Measurements from ENCODE around the gene POLD2. TPM values are rescaled to one million over a fixed set of nuclear protein-coding genes. Genes with fewer than 3 reads are reported as not detected.
A peak's percentile ranks its signal among the peaks of the same experiment; 100 is the strongest.

POLD2 gene
- total RNA-seq, 1 donor from 2014 or later, result 259 TPM

DNA sequence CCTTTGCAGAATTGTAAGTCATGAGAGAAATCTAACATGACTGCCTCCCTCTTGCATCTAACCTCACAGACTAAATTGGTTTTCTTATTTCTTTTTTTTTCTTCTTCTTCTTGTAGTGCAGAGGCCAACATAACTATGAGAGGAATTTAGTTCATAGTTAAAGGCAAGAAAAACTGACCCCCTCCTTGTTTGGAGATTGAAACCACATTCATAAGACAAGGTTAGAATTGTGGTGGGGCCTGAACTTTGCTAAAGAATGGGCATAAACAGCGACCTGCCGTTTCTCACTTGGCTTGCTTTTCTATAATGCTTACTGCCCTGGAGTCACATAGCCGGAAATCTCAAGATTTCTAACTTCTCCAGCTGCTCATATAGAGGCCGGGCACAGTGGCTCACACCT is 38.6 kb downstream of the POLD2 start:
- intact Hi-C loops (cut with micrococcal nuclease), result loop anchor here (5.0 kb wide), 2 partner anchors 173 to 498 kb away; partner anchors contain the start of gene TMED4

DNA sequence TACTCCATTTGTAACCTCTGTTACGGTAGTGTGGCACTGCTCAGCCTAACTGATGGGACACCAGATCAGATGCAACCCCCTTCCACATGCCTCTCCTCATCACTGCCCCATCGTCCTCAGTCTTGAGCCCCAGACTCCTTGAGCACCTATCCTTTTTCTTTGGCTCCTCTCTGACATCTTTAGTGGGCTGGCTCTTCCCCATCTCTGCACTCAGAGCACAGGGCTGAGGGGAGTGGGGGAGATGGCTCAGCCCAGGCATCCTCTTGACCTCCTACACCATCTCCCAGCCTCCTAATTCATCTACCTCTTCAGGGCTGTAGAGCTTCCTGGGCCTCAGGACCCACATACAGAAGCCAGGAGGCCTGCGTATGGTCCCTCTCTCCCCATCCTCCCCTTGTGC is 39.6 kb downstream of the POLD2 start:
- Mint-ChIP-seq H3K27ac (peak overlapping the region; percentile 42), H3K4me1 (peaks cover 20% of the 10 kb centered on the region), H3K36me3 (ENCODE audit: low read depth) (peaks cover 10% of the 10 kb centered on the region), H3K9me3 (no peaks in the 10 kb centered on the region), H3K4me3 (peak overlapping the region; percentile 50), H3K27me3 (no peaks in the 10 kb centered on the region)
- DNase-seq, result no peak
- intact Hi-C loops (cut with micrococcal nuclease), result loop anchor here (2.0 to 5.0 kb wide), 4 partner anchors 63 to 713 kb away; partner anchors contain the start of genes PPIA and TMED4

More for the DNA sequence above, 38.6 kb downstream of the POLD2 start:
- Mint-ChIP-seq H3K4me3 (no peak overlapping the region), H3K27me3 (no peaks in the 10 kb centered on the region), H3K4me1 (peaks cover 20% of the 10 kb centered on the region), H3K27ac (no peak overlapping the region), H3K36me3 (ENCODE audit: low read depth) (peaks cover 7% of the 10 kb centered on the region), H3K9me3 (no peaks in the 10 kb centered on the region)
- DNase-seq, result no peak

DNA sequence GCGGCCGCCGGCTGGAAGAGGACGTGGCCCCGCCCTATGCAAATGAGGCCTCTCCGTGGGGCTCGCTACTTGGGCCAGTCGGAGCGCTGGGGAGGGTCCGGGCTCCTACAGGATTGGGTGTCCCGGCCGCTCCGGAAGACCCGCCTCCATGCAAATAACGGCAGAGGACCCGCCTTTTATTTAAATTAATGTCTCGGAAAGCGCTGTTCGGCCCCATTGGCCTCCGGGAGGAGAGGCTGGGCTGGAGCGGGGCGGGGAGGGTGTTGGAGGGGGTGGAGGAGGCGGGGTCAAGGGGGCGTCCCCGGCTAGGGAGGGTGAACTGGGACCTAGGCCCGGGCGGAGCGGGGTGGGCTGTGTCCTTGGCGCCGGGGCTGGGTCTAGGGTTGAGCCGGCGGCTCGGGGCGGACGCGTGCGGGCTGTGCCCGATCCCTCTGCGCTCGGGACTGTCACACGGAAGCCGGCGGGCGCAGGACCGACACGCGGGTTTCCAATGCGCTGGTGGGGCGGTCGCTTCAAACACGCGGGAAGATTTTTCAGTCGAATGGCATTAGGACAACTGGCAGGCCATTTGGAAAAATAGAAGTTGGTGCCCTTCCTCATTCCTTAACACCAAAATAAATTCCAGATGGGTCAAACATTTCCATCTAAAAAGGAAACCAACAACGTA is 40.7 kb downstream of the POLD2 start:
- DNase-seq, result peak; percentile 99
- H3K36me3 Mint-ChIP-seq (ENCODE audit: low read depth), result peaks cover 19% of the 10 kb centered on the region
- H3K4me1 Mint-ChIP-seq, result peaks cover 26% of the 10 kb centered on the region
- H3K27me3 Mint-ChIP-seq, result no peaks in the 10 kb centered on the region
- no peaks in the 10 kb centered on the region for H3K9me3 Mint-ChIP-seq
- peak overlapping the region; percentile 80 for H3K27ac Mint-ChIP-seq
- intact Hi-C loops (cut with micrococcal nuclease), result loop anchor here (1.0 to 5.0 kb wide), 10 partner anchors 15 to 766 kb away; partner anchors contain the start of genes AEBP1, H2AZ2, POLD2 and PPIA
- peak overlapping the region; percentile 85 for H3K4me3 Mint-ChIP-seq

DNA sequence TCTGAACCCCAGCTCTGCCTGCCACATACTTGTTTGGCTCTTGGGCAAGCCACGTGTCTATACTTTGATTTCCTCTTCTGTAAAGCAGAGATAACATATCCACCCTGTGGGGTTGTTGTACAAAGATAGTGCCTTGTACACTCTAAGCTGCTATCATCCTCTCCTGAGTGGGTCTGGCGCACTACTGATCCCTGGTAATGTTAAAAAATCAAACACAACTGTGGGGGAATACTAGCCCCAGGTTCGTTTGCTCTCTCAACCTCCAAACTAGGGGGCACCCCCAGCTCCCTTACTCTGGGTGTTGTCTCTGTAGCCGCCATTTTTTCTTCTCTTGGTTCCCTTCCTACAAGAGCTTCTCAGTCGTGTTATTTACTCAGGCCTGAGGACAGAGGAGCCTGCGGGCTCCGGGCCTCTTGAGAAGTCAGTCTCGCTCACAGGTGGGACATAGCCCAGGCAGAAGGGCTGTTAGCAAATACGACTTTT is 42.0 kb downstream of the POLD2 start:
- peak; percentile 76 for DNase-seq

DNA sequence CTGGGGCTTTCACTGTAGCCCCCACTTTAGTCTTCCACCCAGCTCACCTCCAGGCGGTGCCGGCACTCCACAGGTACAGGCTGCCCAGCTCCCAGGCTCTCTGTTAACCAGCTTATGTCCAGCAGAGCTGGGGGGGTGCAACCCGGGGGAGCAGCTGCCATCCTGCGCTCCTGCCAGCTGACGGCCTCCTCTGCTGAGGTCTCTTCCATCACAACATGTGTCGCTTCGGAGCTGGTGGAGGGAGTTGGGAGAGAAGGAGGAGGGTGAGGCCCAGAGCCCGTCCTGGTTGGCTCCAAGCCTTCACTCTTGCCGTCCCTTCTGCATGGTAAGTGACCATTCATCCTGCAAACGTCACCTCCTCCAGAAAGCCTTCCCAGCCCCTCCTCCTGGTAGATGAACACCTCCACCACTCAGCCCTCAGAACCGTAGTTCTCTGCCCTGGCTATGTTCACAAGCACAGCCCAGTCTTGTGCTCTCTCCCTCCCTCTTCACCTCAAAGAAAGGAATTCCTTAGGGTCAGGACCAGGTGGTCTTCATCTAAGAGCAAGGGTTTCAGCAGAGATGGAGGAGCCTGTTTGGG is 42.6 kb downstream of the POLD2 start:
- H3K4me3 Mint-ChIP-seq, result peak overlapping the region; percentile 85
- H3K27me3 Mint-ChIP-seq, result no peaks in the 10 kb centered on the region
- H3K27ac Mint-ChIP-seq, result peak overlapping the region; percentile 88
- H3K9me3 Mint-ChIP-seq, result no peaks in the 10 kb centered on the region
- peaks cover 29% of the 10 kb centered on the region for H3K4me1 Mint-ChIP-seq
- H3K36me3 Mint-ChIP-seq (ENCODE audit: low read depth), result peaks cover 31% of the 10 kb centered on the region
- no peak for DNase-seq
- intact Hi-C loops (cut with micrococcal nuclease), result loop anchor here (5.0 kb wide), 2 partner anchors 177 to 502 kb away; partner anchors contain the start of gene TMED4

More for the DNA sequence above, 42.0 kb downstream of the POLD2 start:
- H3K4me3 Mint-ChIP-seq, result peak overlapping the region; percentile 85
- peaks cover 29% of the 10 kb centered on the region for H3K4me1 Mint-ChIP-seq
- peak overlapping the region; percentile 88 for H3K27ac Mint-ChIP-seq
- H3K36me3 Mint-ChIP-seq (ENCODE audit: low read depth), result peaks cover 29% of the 10 kb centered on the region
- intact Hi-C loops (cut with micrococcal nuclease), result loop anchor here (5.0 kb wide), 2 partner anchors 176 to 501 kb away; partner anchors contain the start of gene TMED4
- no peaks in the 10 kb centered on the region for H3K27me3 Mint-ChIP-seq
- no peaks in the 10 kb centered on the region for H3K9me3 Mint-ChIP-seq

DNA sequence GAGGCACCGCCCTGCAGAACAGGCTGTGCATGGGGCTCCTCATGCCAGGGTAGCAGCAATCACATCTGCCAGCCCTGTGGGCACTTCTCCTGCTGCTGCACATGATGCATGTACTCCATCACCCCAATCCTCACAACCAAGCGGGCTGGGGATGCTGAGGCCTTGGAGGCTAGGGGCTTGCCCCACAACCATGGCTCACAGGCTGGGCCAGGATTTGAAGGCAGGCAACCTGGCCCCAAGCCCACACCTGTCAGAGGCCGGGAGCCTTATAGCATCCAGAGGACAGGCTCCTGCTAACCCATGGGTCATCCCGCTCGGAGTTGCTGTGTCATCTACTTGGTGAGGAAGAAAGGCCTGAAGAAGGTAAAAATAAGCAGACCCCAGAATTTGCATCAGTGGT is 43.2 kb downstream of the POLD2 start:
- H3K4me3 Mint-ChIP-seq, result no peak overlapping the region
- no peak for DNase-seq
- no peak overlapping the region for H3K27ac Mint-ChIP-seq
- H3K27me3 Mint-ChIP-seq, result no peaks in the 10 kb centered on the region
- intact Hi-C loops (cut with micrococcal nuclease), result loop anchor here (5.0 kb wide), 2 partner anchors 177 to 502 kb away; partner anchors contain the start of gene TMED4
- no peaks in the 10 kb centered on the region for H3K9me3 Mint-ChIP-seq
- peaks cover 29% of the 10 kb centered on the region for H3K4me1 Mint-ChIP-seq
- H3K36me3 Mint-ChIP-seq (ENCODE audit: low read depth), result peaks cover 34% of the 10 kb centered on the region

DNA sequence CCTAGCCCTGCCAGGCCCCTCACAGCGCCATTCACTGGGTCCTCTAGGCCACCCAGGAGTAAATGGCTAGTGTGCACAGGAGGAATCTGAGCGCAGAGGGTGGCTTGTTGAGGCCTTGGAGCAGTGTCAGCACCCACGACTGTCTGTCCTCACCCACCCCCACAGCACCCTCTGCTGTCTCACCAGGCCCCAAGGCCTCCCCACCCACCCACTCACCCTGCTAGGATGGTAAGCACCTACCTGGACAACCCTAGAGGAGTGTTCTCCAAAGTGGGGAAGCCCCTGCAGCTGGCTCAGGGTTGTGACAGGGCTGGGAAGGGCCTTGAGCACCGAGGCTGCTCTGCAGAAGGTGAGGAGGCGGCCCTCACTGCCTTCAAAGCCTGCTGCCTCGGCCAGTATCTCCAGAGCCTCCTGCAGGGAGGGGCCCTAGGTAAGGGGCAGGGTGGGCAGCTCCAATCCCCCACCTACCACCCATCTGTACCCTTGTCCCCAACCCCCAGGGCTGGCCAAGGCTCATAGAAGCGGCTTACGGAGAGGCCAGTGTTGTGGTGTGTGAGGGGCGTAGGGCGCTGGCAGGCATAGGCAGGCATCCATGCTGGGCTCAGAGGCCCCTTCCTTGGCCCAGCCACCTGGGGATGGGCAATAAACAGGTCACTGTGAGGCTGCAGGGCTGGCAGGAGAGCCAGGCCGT is 43.9 kb downstream of the POLD2 start:
- Mint-ChIP-seq H3K4me1 (peaks cover 29% of the 10 kb centered on the region), H3K27ac (no peak overlapping the region), H3K4me3 (peak overlapping the region; percentile 17), H3K36me3 (ENCODE audit: low read depth) (peaks cover 35% of the 10 kb centered on the region), H3K9me3 (no peaks in the 10 kb centered on the region), H3K27me3 (no peaks in the 10 kb centered on the region)
- intact Hi-C loops (cut with micrococcal nuclease), result loop anchor here (5.0 kb wide), 2 partner anchors 178 to 503 kb away; partner anchors contain the start of gene TMED4
- no peak for DNase-seq

DNA sequence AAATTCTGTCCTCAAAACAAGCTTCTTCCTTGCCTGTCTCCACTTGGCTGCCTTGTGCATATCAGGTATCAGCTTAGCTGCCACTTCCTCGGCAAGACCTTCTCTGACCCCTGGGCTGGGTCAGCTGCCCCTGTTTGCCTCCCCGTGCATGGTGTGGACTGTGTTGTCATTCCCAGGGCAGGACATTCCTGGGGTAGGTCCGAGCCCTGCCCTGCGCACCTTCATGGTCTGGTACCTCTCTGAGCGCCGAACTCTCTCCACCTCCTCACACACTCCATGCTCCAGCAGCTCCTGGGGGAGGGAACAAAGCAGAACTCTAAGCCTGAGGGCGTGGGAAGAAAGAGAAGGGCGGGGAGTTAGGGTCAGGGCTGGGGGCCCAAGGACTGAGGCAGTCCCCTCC is 44.8 kb downstream of the POLD2 start:
- Mint-ChIP-seq H3K27me3 (no peaks in the 10 kb centered on the region), H3K4me3 (no peak overlapping the region), H3K9me3 (no peaks in the 10 kb centered on the region), H3K36me3 (ENCODE audit: low read depth) (peaks cover 37% of the 10 kb centered on the region), H3K4me1 (peaks cover 24% of the 10 kb centered on the region), H3K27ac (no peak overlapping the region)
- intact Hi-C loops (cut with micrococcal nuclease), result no loop called here
- DNase-seq, result no peak

DNA sequence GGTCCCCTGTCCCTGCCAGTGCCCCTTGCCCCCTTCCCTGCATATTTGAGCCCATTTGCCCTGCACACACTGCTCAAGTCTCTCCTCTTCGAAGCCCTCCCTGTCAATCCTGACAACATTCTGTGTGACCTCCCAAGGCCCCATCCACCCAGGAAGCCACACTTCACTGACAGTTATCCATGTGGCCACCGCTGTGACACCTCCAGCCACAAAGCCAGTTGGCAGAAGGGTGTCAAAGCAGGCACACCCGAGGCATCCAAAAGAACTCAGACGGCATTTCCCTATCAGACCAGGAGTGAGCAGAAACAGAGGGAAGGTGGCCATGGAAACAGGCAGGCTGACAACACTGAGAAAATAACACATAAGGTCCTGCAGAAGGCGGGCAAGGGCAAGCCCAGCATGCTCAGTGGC is 45.7 kb downstream of the POLD2 start:
- Mint-ChIP-seq H3K36me3 (ENCODE audit: low read depth) (peaks cover 42% of the 10 kb centered on the region), H3K27me3 (no peaks in the 10 kb centered on the region), H3K4me3 (no peak overlapping the region), H3K4me1 (peaks cover 18% of the 10 kb centered on the region), H3K9me3 (no peaks in the 10 kb centered on the region), H3K27ac (peak overlapping the region; percentile 31)
- DNase-seq, result no peak
- intact Hi-C loops (cut with micrococcal nuclease), result no loop called here

DNA sequence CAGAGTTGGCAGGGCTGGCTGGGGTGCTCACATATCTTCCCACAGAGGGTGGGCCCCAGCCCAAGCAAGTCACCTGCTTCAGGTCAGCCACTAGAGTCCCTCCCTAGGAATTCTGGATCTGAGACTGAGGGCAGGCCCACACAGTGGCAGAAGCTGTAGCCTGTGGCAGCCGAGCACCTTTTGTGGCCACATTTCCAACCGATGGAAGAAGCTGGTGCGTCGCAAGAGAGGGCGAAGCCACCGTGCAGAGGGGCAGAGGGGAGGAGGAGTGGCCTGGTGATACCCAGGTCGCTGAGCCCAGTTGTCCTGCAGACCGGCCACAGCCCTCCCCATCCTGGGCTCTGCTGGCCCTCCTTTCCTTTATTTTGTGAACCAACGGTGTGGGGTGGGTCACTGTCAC is 46.3 kb downstream of the POLD2 start:
- Mint-ChIP-seq H3K27me3 (no peaks in the 10 kb centered on the region), H3K36me3 (ENCODE audit: low read depth) (peaks cover 48% of the 10 kb centered on the region), H3K27ac (no peak overlapping the region), H3K9me3 (no peaks in the 10 kb centered on the region), H3K4me3 (no peak overlapping the region), H3K4me1 (peaks cover 18% of the 10 kb centered on the region)
- DNase-seq, result no peak
- intact Hi-C loops (cut with micrococcal nuclease), result no loop called here

DNA sequence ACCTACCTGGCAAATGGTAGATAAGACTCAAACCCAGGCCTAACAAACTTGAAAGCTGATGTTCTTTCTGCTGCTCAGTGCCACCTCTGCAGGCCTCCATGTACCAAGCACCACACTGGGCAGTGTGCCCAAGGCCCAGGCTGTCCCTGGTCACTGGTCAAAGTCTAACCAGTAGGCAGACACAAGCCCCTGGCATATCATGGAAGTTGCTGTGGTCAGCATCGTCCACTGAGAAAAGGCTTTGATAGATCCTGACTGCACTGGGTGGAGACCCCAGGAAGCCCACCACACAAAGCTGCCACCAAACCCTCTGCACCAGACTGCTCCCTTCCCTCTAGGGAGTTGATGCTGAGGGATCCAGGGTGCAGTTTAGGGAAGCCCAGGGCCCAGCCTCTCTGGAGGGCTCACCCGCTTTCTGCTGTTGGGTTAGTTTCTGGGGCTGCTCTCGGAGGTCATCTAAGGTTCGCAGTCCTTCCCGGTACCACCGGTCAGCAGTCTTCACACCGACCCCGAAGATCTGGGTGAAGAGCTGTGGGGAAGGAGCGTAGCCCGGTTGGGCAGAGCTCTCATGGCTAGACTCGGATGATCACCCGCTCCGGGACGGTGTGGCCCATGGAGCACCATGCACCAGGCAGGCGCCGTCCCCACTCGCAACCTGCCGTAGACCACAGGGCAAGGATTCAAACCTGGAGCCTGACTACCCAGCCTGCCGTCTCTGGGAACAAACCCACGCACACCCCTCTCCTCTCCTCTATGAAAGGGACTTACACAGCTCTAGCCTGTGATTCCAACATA is 47.0 kb downstream of the POLD2 start:
- DNase-seq, result no peak
- H3K27ac Mint-ChIP-seq, result no peak overlapping the region
- peaks cover 16% of the 10 kb centered on the region for H3K4me1 Mint-ChIP-seq
- no peaks in the 10 kb centered on the region for H3K9me3 Mint-ChIP-seq
- intact Hi-C loops (cut with micrococcal nuclease), result no loop called here
- H3K4me3 Mint-ChIP-seq, result no peak overlapping the region
- peaks cover 49% of the 10 kb centered on the region for H3K36me3 Mint-ChIP-seq (ENCODE audit: low read depth)
- H3K27me3 Mint-ChIP-seq, result no peaks in the 10 kb centered on the region

DNA sequence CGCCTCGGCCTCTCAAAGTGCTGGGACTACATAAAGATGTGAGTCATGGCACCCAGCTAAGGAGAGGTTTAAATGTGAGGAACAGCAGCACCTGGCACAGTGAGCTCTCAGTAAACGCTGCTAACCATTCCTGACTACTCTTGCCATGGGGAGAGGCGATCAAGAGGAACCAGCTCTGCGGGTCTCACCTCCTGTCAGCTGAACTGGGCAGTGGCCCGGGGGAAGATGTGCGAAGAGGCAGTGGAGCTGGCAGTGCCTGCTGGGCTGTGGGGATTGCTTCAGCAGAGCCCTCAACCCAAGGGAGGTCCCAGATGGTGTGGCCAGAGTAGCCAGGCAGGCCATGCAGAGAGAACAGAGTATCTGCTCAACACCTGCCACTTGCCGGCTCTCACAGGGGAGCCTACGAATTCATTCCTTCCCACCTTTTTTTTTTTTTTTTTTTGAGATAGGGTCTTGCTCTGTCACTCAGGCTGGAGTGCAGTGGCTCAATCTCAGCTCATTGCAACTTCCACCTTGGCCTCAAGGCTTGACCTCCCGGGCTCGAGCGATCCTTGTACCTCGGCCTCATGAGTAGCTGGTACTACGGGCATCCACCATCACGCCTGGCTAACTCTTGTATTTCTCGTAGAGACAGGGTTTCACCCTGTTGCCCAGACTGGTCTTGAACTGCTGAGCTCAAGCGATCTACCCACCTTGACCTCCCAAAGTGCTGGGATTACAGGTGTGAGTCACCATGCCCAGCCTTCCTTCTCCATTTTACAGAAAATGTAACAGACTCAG is 47.9 kb downstream of the POLD2 start:
- Mint-ChIP-seq H3K36me3 (ENCODE audit: low read depth) (peaks cover 44% of the 10 kb centered on the region), H3K27me3 (no peaks in the 10 kb centered on the region), H3K4me1 (peaks cover 11% of the 10 kb centered on the region), H3K27ac (no peak overlapping the region), H3K9me3 (no peaks in the 10 kb centered on the region), H3K4me3 (no peak overlapping the region)
- intact Hi-C loops (cut with micrococcal nuclease), result no loop called here
- DNase-seq, result no peak

DNA sequence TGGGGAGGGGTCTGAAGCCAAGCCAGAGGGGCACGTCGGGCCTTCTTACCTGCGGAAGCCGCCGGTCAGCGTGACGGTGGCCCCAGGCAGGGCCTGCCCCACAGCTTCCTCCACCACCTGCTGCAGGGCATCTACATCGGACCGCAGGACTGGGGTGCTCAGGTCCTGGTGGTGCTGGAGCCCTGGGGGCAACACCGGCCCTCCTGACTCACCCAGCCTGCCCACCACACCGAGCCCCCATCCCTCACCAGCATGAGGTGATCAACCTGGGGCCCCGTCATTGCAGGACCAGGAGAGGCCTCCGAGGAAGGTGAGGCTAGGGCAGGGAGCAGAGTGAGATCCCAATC is 49.0 kb downstream of the POLD2 start:
- Mint-ChIP-seq H3K4me3 (no peak overlapping the region), H3K9me3 (no peaks in the 10 kb centered on the region), H3K27me3 (no peaks in the 10 kb centered on the region)

More for the DNA sequence above, 49.0 kb downstream of the POLD2 start:
- H3K36me3 Mint-ChIP-seq (ENCODE audit: low read depth), result peaks cover 46% of the 10 kb centered on the region
- H3K27ac Mint-ChIP-seq, result no peak overlapping the region
- H3K4me1 Mint-ChIP-seq, result peaks cover 11% of the 10 kb centered on the region
- intact Hi-C loops (cut with micrococcal nuclease), result no loop called here
- no peak for DNase-seq
